HG03520 (cell line): ENCODE results near the gene KLK14.

ENCODE experiments used
- ATAC-seq: cut with Tn5 transposase; IDR thresholded peaks from one replicate; pipeline ENCODE4 v1.9.1; 2021; ENCODE audit warnings: mild to moderate bottlenecking, moderate library complexity; ENCODE audit not compliant: unreplicated experiment

KLK14 gene

DNA sequence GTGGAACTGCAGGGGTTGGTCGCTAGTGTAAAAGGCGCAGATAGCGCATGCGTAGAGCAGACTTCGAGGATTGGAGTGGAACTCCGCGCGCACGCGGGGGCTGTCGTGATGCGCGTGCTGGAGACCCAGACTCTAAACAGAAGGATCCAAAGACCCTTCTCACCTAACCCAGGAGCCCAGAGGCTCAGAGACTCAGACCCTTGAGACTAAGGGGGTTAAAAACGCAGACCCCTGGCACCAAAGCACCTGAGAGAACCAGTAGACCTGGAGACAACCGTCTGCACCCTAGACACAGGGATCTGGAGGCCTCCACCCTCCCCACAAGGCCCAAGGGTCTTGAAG lies 26.1 kb upstream of the KLK14 start:
- peak; percentile 13 for ATAC-seq

GRCh38 chr19:51108066-51108804 lies 25.5 kb upstream of the KLK14 start, which contains the start of gene CTU1:
Gene CTU1 (minus strand): TSS chr19:51108409. CDS start chr19:51104569, 3,840 bp downstream.
- ATAC-seq = peak; percentile 92

- no peak for ATAC-seq
Observed at GRCh38 chr19:51107406-51108065, 24.8 kb upstream of the KLK14 start.

DNA sequence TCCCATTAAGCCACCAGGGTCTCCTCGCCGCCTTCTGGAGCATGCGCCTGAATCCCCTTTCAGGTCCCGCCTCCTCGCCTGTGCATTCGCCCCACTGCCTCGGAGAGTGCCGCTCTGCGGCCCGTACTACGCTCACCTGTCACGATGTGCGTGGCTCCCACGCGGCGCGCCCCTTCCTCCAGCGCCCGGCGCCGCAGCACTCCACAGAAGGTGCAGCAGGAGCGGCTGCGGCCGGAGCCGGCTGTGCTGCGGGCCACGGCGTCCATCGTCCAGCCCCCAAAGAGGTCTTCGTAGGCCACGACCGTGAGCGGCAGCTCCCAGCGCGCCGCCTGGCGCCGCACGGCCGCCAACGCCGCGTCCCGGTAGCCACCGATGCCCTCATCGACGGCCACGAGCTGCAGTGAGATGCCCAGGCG lies 21.2 kb upstream of the KLK14 start:
- ATAC-seq = no peak

DNA sequence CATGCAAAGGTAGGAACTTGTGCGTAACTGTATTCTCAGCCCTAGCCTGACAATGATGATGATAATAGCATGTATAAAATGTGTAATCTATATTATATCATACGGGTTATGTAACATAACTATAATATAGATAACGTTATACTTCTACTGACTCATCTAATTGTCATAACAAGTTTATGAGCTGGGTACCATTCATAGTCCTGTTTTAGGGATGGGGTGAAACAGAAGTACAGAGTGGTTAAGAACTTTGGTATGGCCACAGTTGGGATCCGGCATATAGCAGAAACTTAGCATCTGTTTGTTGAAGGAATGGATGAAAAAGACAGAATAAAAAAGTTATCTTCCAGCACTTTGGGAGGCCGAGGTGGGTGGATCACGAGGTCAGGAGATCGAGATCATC lies 20.3 kb upstream of the KLK14 start:
- no peak for ATAC-seq

- ATAC-seq = no peak
Observed at GRCh38 chr19:51101171-51101865, 18.6 kb upstream of the KLK14 start.

DNA sequence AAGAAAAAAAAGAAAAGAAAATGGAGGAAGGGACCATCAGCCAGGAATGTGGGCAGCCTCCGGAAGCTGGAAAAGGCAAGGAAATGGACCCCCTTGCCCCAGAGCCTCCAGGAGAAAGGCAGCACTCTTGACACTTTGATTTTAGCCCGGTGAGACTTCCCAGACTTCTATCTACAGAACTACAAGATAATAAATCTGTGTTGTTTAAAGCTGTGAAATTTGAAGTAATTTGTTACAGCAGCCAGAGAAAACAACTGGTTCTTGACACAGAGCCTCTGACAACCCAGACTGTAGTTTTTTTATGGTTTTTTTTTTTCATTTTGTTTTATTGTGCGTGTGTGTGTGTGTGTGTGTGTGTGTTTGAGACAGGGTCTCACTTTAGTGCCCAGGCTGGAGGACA lies 17.9 kb upstream of the KLK14 start:
- ATAC-seq = no peak

GRCh38 chr19:51099047-51099382 lies 16.3 kb upstream of the KLK14 start:
- no peak for ATAC-seq

DNA sequence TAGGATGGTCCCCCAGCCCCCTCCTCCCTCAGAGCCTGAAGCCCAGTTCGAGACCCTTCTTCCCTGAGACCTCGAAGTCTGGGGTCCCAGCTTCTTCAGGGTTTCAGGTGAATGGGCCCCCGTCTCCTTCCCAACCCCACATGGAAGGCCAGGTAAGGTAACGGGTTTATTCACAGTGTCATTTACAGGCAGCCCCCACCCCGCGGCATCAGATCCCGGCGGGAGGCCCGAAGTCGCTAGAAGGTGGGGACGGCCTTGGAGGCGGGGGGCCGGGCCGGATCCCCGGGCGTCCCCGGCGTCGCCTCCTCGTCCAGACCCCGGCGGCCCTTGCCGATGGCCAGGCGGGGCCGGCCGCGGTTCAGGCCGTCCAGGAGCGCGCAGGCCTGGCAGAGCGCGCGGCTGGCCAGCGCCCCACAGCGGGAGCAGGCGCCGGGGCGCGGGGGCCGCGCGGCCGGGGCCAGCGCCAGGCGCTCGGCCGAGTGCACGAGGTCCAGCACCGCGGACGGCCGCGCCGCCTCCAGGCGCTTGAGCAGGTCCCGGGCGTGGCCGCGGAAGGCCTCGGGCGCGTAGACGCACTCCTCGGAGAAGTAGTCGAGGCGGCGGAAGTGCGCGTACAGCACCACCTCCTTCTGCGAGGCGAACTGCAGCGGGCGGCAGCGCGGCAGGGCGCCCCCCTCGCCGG lies 15.8 kb upstream of the KLK14 start:
- no peak for ATAC-seq

DNA sequence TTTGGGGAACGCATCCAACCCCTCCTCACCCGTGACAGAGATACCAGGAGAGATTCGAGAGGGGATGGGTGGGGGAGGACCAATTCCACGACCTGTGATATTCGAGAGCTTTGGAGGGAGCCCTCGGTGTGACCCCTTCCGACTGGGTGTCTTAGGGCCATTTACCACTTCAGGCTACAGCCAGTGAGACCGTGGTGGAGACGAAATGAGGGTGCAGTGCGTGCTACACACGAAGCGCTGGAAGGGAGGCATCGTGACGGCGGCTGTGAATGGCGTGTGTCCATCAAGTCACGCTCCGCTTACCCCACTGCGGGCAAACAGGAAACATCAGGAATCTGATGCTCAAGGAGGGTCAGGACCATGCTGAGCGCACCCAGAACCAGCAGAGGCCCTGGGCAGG lies 15.1 kb upstream of the KLK14 start:
- no peak for ATAC-seq

- no peak for ATAC-seq
Observed at GRCh38 chr19:51097166-51097738, 14.6 kb upstream of the KLK14 start.

- ATAC-seq = no peak
Observed at GRCh38 chr19:51096473-51097165, 13.9 kb upstream of the KLK14 start.

- no peak for ATAC-seq
Observed at GRCh38 chr19:51094696-51095279, 12.1 kb upstream of the KLK14 start.

DNA sequence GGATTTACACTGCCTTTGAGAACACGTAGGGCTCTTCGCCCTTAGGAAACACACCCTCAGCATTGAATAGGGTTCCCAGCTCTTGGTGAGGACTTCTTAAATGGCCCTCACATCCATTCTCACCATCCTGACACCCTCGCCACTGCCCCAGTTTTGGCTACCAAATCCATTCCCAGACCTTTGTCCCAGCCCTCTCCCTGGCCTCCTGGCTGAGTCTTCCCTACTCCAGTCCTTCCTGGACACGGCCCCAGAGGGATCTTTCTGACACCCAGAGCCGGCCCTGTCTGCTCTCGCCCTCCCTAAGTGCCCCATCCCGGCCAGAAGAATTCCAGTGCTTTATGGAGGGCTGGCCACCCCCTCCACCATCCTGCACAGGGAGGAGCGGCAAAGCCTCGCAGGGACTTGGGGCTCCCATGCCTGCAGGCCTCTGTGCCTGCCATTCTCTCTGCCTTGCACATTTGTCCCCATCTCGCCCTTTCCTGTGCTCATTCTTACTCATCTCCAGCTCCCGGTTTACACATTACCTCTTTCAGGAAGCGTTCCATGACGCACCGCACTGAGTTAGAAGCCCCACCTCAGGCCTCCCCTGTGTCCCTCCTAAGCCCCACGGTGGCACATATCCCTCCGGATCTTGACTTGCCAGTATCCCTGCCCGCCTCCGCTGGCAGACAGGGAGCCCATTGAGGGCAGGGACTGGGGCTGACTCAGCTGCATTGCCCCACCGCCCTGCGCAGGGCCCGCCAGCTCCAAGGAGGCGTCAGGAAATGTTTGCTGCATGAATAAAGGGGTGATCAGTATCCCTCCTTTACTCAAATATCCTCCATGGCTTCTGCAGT lies 11.0 kb upstream of the KLK14 start:
- ATAC-seq = no peak

GRCh38 chr19:51093101-51093500 lies 10.4 kb upstream of the KLK14 start:
- no peak for ATAC-seq

GRCh38 chr19:51091895-51092873 lies 9.5 kb upstream of the KLK14 start:
- ATAC-seq = no peak

GRCh38 chr19:51091126-51091525 lies 8.4 kb upstream of the KLK14 start:
- ATAC-seq = no peak

GRCh38 chr19:51090471-51090870 lies 7.8 kb upstream of the KLK14 start:
- ATAC-seq = no peak
